ENCODE data around the gene DIRAS1. TPM values are rescaled to one million over a fixed set of nuclear protein-coding genes. Genes with fewer than 3 reads are reported as not detected.
"Not testable (repeated sequence)": the region's sequence is repeated elsewhere in the genome, so short reads cannot be mapped to it uniquely, and the experiment has no call there.

DIRAS1 gene
- total RNA-seq, 2 experiments from 2014 or later: not detected

- H3K4me3 Mint-ChIP-seq: no peak overlapping the region
- DNase-seq: no peak
- H3K36me3 Mint-ChIP-seq: peaks cover 3% of the 10 kb centered on the region
- POLR2A ChIA-PET: no interaction called here
- no peaks in the 10 kb centered on the region for H3K4me1 Mint-ChIP-seq
- H3K9me3 Mint-ChIP-seq: peaks cover 11% of the 10 kb centered on the region
- no peak overlapping the region for H3K27ac Mint-ChIP-seq
- peaks cover 21% of the 10 kb centered on the region for H3K27me3 Mint-ChIP-seq
- ATAC-seq (ENCODE audit: low read depth): no peak
Observed at GRCh38 chr19:2717638-2718541, 3.3 kb downstream of the DIRAS1 start.

DNA sequence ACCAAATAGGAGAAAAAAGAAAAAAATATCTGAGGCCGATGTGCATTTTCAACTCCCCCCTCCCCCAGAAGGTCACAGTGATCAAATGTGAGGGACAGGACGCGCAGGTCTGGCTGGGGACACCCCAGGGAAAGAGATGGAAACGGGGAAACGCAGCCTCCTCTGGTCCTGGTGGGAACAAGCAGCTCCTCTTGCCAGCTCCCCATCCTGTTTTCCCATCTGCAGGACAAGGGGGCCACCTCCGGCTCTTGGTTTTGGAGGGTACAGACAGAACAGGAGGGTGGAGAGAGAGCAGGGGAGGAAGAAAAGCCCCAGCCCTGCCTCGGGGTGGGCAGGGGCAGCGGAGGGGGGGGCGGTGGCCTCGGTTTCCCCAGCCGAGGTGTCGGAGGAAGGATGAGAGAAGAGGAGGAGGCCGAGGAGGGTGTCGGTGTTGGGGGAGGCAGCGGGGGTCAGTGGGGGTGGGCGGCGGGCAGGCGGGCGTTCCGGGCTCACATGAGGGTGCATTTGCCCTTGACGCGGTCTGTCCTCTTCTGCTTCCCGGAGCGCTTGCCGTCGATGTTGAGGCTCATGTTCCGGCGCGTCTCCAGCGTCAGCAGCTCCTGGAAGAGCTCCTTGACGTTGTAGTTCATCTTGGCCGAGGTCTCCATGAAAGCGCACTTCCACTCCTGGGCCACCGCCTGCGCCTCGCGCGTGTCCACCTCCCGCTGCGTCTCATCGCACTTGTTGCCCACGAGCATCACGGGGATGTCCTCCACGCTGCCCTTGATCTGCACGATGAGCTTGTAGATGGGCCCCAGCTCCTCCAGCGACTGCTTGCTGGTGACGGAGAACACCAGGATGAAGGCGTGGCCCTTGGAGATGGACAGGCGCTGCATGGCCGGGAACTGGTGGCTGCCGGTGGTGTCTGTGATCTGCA lies 4.2 kb downstream of the DIRAS1 start:
- no peak for DNase-seq
- H3K27ac Mint-ChIP-seq: no peak overlapping the region
- no peaks in the 10 kb centered on the region for H3K4me1 Mint-ChIP-seq

DNA sequence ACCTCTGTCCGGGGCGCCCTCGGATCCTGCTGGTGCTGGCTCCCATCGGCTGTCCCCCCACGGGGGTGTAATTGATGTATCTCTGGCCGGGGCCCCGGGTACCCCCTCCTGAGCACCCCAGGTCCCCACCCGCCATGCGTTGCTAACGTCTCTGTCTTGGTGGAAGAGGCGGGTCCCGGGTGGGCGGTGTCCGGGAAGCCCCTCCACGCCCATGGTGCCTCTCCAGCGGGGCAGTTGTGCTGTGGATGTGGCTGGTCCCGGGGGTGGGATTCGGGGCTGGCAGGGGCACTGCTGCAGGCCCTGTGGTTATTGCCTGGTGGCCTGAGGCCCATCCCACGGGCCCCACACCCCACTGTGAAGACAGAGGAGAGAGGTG lies 4.9 kb downstream of the DIRAS1 start:
- Mint-ChIP-seq H3K36me3 (peaks cover 3% of the 10 kb centered on the region), H3K27ac (no peak overlapping the region), H3K9me3 (peaks cover 11% of the 10 kb centered on the region), H3K27me3 (peaks cover 13% of the 10 kb centered on the region), H3K4me1 (no peaks in the 10 kb centered on the region), H3K4me3 (no peak overlapping the region)
- POLR2A ChIA-PET: no interaction called here
- DNase-seq (no peak), ATAC-seq (ENCODE audit: low read depth) (no peak)

More for the DNA sequence above, 4.2 kb downstream of the DIRAS1 start:
- Mint-ChIP-seq H3K36me3 (peaks cover 3% of the 10 kb centered on the region), H3K4me3 (no peak overlapping the region), H3K9me3 (peaks cover 11% of the 10 kb centered on the region), H3K27me3 (peaks cover 18% of the 10 kb centered on the region)
- POLR2A ChIA-PET: no interaction called here
- ATAC-seq (ENCODE audit: low read depth): no peak

- Mint-ChIP-seq H3K9me3 (peaks cover 11% of the 10 kb centered on the region), H3K27ac (no peak overlapping the region), H3K4me3 (no peak overlapping the region), H3K27me3 (peaks cover 13% of the 10 kb centered on the region), H3K4me1 (no peaks in the 10 kb centered on the region), H3K36me3 (peaks cover 3% of the 10 kb centered on the region)
- ATAC-seq (ENCODE audit: low read depth) (no peak), DNase-seq (no peak)
- POLR2A ChIA-PET: interaction anchor here (1.1 kb wide), 1 partner anchor 67 kb away, joined by 3 read pairs; no protein-coding TSS in a partner anchor
Observed at GRCh38 chr19:2715470-2716274, 5.5 kb downstream of the DIRAS1 start.

GRCh38 chr19:2714531-2715269 lies 6.5 kb downstream of the DIRAS1 start:
- peaks cover 3% of the 10 kb centered on the region for H3K36me3 Mint-ChIP-seq
- no peak overlapping the region for H3K27ac Mint-ChIP-seq
- POLR2A ChIA-PET: interaction anchor here (1.1 kb wide), 1 partner anchor 66 kb away, joined by 3 read pairs; no protein-coding TSS in a partner anchor
- H3K4me3 Mint-ChIP-seq: no peak overlapping the region
- no peak for ATAC-seq (ENCODE audit: low read depth)
- no peak for DNase-seq
- H3K9me3 Mint-ChIP-seq: peaks cover 11% of the 10 kb centered on the region
- H3K27me3 Mint-ChIP-seq: peaks cover 8% of the 10 kb centered on the region
- peaks cover 2% of the 10 kb centered on the region for H3K4me1 Mint-ChIP-seq

GRCh38 chr19:2714102-2714501 lies 7.1 kb downstream of the DIRAS1 start:
- H3K4me3 Mint-ChIP-seq; DNase-seq; H3K4me1 Mint-ChIP-seq; H3K27ac Mint-ChIP-seq; POLR2A ChIA-PET; H3K36me3 Mint-ChIP-seq; ATAC-seq (ENCODE audit: low read depth); H3K27me3 Mint-ChIP-seq: not testable (repeated sequence)
- H3K9me3 Mint-ChIP-seq: peaks cover 11% of the 10 kb centered on the region

DNA sequence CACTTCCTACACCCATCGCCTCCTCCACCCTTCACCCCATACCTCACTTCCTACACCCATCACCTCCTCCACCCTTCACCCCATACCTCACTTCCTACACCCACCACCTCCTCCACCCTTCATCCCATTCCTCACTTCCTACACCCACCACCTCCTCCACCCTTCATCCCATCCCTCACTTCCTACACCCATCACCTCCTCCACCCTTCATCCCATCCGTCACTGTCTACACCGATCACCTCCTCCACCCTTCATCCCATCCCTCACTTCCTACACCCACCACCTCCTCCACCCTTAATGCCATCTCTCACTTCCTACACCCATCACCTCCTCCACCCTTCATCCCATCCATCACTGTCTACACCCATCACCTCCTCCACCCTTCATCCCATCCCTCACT lies 8.0 kb downstream of the DIRAS1 start:
- H3K4me1 Mint-ChIP-seq; H3K27me3 Mint-ChIP-seq; H3K27ac Mint-ChIP-seq; DNase-seq; ATAC-seq (ENCODE audit: low read depth); POLR2A ChIA-PET; H3K4me3 Mint-ChIP-seq; H3K36me3 Mint-ChIP-seq: not testable (repeated sequence)
- H3K9me3 Mint-ChIP-seq: peaks cover 11% of the 10 kb centered on the region

DNA sequence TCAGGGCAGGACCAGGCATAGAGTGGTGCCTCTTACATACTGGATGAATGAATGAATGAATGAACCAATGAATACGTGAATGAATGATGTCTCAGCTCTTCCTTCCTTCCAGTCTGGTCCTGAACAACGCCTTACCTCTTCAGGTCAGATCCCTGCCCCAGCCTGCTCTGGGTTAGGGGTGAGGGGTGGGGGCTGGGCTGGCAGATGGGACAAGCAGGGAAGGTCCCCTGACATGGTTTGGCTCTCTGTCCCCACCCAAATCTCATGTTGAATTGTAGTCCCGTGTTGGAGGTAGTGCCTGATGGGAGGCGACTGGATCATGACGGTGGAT lies 9.3 kb downstream of the DIRAS1 start:
- ATAC-seq (ENCODE audit: low read depth): no peak
- POLR2A ChIA-PET: no interaction called here
- no peak overlapping the region for H3K27ac Mint-ChIP-seq
- DNase-seq: no peak
- peaks cover 3% of the 10 kb centered on the region for H3K36me3 Mint-ChIP-seq
- H3K9me3 Mint-ChIP-seq: peaks cover 11% of the 10 kb centered on the region
- no peak overlapping the region for H3K4me3 Mint-ChIP-seq
- peaks cover 2% of the 10 kb centered on the region for H3K4me1 Mint-ChIP-seq
- H3K27me3 Mint-ChIP-seq: peaks cover 3% of the 10 kb centered on the region

GRCh38 chr19:2711172-2711874 lies 9.8 kb downstream of the DIRAS1 start:
- peaks cover 3% of the 10 kb centered on the region for H3K27me3 Mint-ChIP-seq
- ATAC-seq (ENCODE audit: low read depth) (no peak), DNase-seq (no peak)
- H3K9me3 Mint-ChIP-seq: peaks cover 11% of the 10 kb centered on the region
- H3K36me3 Mint-ChIP-seq: peaks cover 3% of the 10 kb centered on the region
- H3K27ac Mint-ChIP-seq: no peak overlapping the region
- H3K4me1 Mint-ChIP-seq: peaks cover 2% of the 10 kb centered on the region
- POLR2A ChIA-PET: no interaction called here
- H3K4me3 Mint-ChIP-seq: no peak overlapping the region

- ATAC-seq (ENCODE audit: low read depth): no peak
- Mint-ChIP-seq H3K9me3 (no peaks in the 10 kb centered on the region), H3K27ac (no peak overlapping the region), H3K4me3 (no peak overlapping the region), H3K27me3 (peaks cover 6% of the 10 kb centered on the region), H3K36me3 (no peaks in the 10 kb centered on the region), H3K4me1 (peaks cover 2% of the 10 kb centered on the region)
- POLR2A ChIA-PET: no interaction called here
- DNase-seq: no peak
Observed at GRCh38 chr19:2706251-2706650, 14.9 kb downstream of the DIRAS1 start.

DNA sequence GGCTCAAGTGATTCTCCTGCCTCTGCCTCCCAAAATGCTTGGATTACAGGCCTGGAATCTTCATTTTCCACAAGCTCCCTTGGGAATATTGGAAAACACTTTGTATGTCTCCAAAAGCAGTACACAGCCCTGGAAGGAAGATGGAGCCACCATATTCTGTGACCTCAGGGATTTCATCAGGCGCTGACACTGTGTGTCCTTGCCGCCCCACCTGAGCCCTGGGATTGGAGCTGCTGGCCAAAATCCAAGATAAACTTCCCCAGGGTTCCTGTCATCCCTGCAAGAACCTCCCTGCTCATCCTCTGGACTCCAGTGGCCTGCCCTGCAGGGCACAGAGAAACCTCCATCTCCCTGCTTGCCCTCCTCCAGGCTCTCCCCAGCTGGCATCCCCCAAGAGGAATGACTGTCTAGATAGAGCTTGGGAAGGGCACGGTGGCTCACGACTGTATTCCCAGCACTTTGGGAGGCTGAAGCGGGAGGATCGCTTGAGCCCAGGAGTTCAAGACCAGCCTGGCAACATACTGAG lies 17.4 kb downstream of the DIRAS1 start:
- no peaks in the 10 kb centered on the region for H3K9me3 Mint-ChIP-seq
- no peaks in the 10 kb centered on the region for H3K36me3 Mint-ChIP-seq
- peaks cover 1% of the 10 kb centered on the region for H3K4me1 Mint-ChIP-seq
- no peak overlapping the region for H3K4me3 Mint-ChIP-seq
- H3K27ac Mint-ChIP-seq: no peak overlapping the region
- no peak for DNase-seq
- POLR2A ChIA-PET: interaction anchor here (0.5 to 2.6 kb wide), 4 partner anchors 36 to 247 kb away, joined by 3 to 7 read pairs (median 4); partner anchors contain the start of gene SLC39A3
- ATAC-seq (ENCODE audit: low read depth): no peak
- peaks cover 6% of the 10 kb centered on the region for H3K27me3 Mint-ChIP-seq

GRCh38 chr19:2703077-2703437 lies 18.1 kb downstream of the DIRAS1 start:
- peaks cover 6% of the 10 kb centered on the region for H3K27me3 Mint-ChIP-seq
- H3K4me3 Mint-ChIP-seq: peak overlapping the region; percentile 70
- DNase-seq (no peak), ATAC-seq (ENCODE audit: low read depth) (no peak)
- POLR2A ChIA-PET: interaction anchor here (0.6 to 2.6 kb wide), 4 partner anchors 37 to 118 kb away, joined by 3 to 7 read pairs (median 4); partner anchors contain the start of gene SLC39A3
- no peaks in the 10 kb centered on the region for H3K36me3 Mint-ChIP-seq
- no peaks in the 10 kb centered on the region for H3K9me3 Mint-ChIP-seq
- peaks cover 4% of the 10 kb centered on the region for H3K4me1 Mint-ChIP-seq
- H3K27ac Mint-ChIP-seq: no peak overlapping the region

All from activated naive CD8-positive, alpha-beta T cell treated with anti-CD3 and anti-CD28 coated beads, Interleukin-2, amount 10 ng/mL, durations not matched to agents 7 days and 5 days (primary cell).